ENCODE measurements around the gene TCEANC.
"Not testable (repeated sequence)": the region's sequence is repeated elsewhere in the genome, so short reads cannot be mapped to it uniquely, and the experiment has no call there.

Gene TCEANC

DNA sequence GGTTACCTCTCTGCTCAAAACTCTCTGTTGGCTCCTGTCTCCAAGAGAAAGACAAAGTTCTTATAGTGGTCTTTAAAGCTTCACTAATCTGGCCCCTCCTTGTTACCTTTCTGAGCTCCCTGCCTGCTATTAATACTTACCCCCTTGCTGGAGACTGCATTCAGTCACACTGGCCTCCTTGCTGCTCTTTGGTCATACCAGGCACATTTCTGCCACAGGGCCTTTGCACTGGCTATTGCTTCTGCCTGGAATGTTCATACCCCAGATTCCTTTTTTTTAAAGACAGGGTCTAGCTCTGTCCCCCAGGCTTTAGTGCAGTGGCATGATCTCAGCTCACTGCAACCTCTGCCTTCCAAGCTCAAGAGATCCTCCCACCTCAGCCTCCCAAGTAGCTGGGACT lies 20.1 kb downstream of the TCEANC start:
- no peaks in the 10 kb centered on the region for H3K36me3 ChIP-seq (ENCODE audit: control insufficient read depth in 1 of 2, insufficient read depth in 2 of 2, low read length in 2 of 2)
- H2AFZ ChIP-seq (ENCODE audit: insufficient read depth, low read length, poor library complexity) = no peak overlapping the region
- H4K12ac ChIP-seq (ENCODE audit: low read depth, low read length) = no peak overlapping the region
- no peak overlapping the region for H4K8ac ChIP-seq (ENCODE audit: low read depth, low read length)
- H3K27me3 ChIP-seq (ENCODE audit: insufficient read depth, low read length) = no peaks in the 10 kb centered on the region
- H3K79me1 ChIP-seq (ENCODE audit: low read length) = peaks cover 6% of the 10 kb centered on the region
- H3K14ac ChIP-seq (ENCODE audit: low read length) = no peak overlapping the region
- no peak overlapping the region for H3K4ac ChIP-seq (ENCODE audit: low read depth, low read length)
- H4K91ac ChIP-seq (ENCODE audit: low read depth, low read length) = no peak overlapping the region
- H3K23ac ChIP-seq (ENCODE audit: low read length) = no peak overlapping the region
- H3K4me3 ChIP-seq (ENCODE audit: low read depth, low read length) = no peak overlapping the region
- no peak overlapping the region for H2AK5ac ChIP-seq (ENCODE audit: low read length)
- H3K4me1 ChIP-seq (ENCODE audit: control insufficient read depth in 1 of 2, insufficient read depth in 2 of 2, low read length in 2 of 2) = peaks cover 0 to 3% of the 10 kb centered on the region in 2 experiments
- H2BK12ac ChIP-seq (ENCODE audit: low read length) = no peak overlapping the region
- H3K27ac ChIP-seq (ENCODE audit: low read depth, low read length) = no peak overlapping the region
- no peak overlapping the region for H3K18ac ChIP-seq (ENCODE audit: low read length)
- DNase-seq = no peak
- H3K9me3 ChIP-seq (ENCODE audit: insufficient read depth, low read depth, low read length) = no peaks in the 10 kb centered on the region
- H2BK5ac ChIP-seq (ENCODE audit: low read depth, low read length, poor library complexity) = no peak overlapping the region
- H3K4me2 ChIP-seq (ENCODE audit: low read length) = no peak overlapping the region
- H3K9ac ChIP-seq (ENCODE audit: low read length) = no peak overlapping the region
- no peaks in the 10 kb centered on the region for H3K79me2 ChIP-seq (ENCODE audit: control insufficient read depth, insufficient read depth, low read length, poor library complexity)
- no peak overlapping the region for H2BK120ac ChIP-seq (ENCODE audit: insufficient read depth, low read length, poor library complexity)

GRCh38 chrX:13676885-13677284 lies 23.9 kb downstream of the TCEANC start:
- Histone ChIP-seq H3K9ac (ENCODE audit: low read length) (no peak overlapping the region), H3K4ac (ENCODE audit: low read depth, low read length) (no peak overlapping the region), H3K4me1 (ENCODE audit: control insufficient read depth in 1 of 2, insufficient read depth in 2 of 2, low read length in 2 of 2) (no peaks in the 10 kb centered on the region), H3K79me1 (ENCODE audit: low read length) (no peaks in the 10 kb centered on the region), H3K4me3 (ENCODE audit: low read depth, low read length) (no peak overlapping the region), H3K27ac (ENCODE audit: low read depth, low read length) (no peak overlapping the region), H3K18ac (ENCODE audit: low read length) (no peak overlapping the region), H3K14ac (ENCODE audit: low read length) (no peak overlapping the region), H3K4me2 (ENCODE audit: low read length) (no peak overlapping the region), H3K79me2 (ENCODE audit: control insufficient read depth, insufficient read depth, low read length, poor library complexity) (no peaks in the 10 kb centered on the region), H4K91ac (ENCODE audit: low read depth, low read length) (no peak overlapping the region), H3K23ac (ENCODE audit: low read length) (no peak overlapping the region), H4K12ac (ENCODE audit: low read depth, low read length) (no peak overlapping the region), H2AK5ac (ENCODE audit: low read length) (no peak overlapping the region), H2BK12ac (ENCODE audit: low read length) (no peak overlapping the region), H3K9me3 (ENCODE audit: insufficient read depth, low read depth, low read length) (no peaks in the 10 kb centered on the region), H4K8ac (ENCODE audit: low read depth, low read length) (no peak overlapping the region), H3K27me3 (ENCODE audit: insufficient read depth, low read length) (no peaks in the 10 kb centered on the region), H2BK5ac (ENCODE audit: low read depth, low read length, poor library complexity) (no peak overlapping the region), H3K36me3 (ENCODE audit: control insufficient read depth in 1 of 2, insufficient read depth in 2 of 2, low read length in 2 of 2) (no peaks in the 10 kb centered on the region), H2AFZ (ENCODE audit: insufficient read depth, low read length, poor library complexity) (no peak overlapping the region), H2BK120ac (ENCODE audit: insufficient read depth, low read length, poor library complexity) (no peak overlapping the region)
- DNase-seq = no peak

DNA sequence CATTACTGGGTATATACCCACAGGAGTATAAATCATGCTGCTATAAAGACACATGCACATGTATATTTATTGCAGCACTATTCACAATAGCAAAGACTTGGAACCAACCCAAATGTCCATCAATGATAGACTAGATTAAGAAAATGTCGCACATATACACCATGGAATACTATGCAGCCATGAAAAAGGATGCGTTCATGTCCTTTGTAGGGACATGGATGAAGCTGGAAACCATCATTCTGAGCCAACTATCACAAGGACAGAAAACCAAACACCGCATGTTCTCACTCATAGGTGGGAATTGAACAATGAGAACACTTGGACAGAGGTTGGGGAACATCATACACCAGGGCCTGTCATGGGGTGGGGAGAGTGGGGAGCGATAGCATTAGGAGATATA lies 26.8 kb downstream of the TCEANC start:
- H3K27ac ChIP-seq (ENCODE audit: low read depth, low read length); H3K4me2 ChIP-seq (ENCODE audit: low read length); H2AK5ac ChIP-seq (ENCODE audit: low read length); H3K27me3 ChIP-seq (ENCODE audit: insufficient read depth, low read length); DNase-seq; H4K12ac ChIP-seq (ENCODE audit: low read depth, low read length); H3K36me3 ChIP-seq (ENCODE audit: control insufficient read depth in 1 of 2, insufficient read depth in 2 of 2, low read length in 2 of 2); H4K91ac ChIP-seq (ENCODE audit: low read depth, low read length); H3K79me2 ChIP-seq (ENCODE audit: control insufficient read depth, insufficient read depth, low read length, poor library complexity); H3K4me3 ChIP-seq (ENCODE audit: low read depth, low read length); H3K4me1 ChIP-seq (ENCODE audit: control insufficient read depth in 1 of 2, insufficient read depth in 2 of 2, low read length in 2 of 2); H4K8ac ChIP-seq (ENCODE audit: low read depth, low read length); H2AFZ ChIP-seq (ENCODE audit: insufficient read depth, low read length, poor library complexity); H2BK120ac ChIP-seq (ENCODE audit: insufficient read depth, low read length, poor library complexity); H3K14ac ChIP-seq (ENCODE audit: low read length); H2BK12ac ChIP-seq (ENCODE audit: low read length); H3K23ac ChIP-seq (ENCODE audit: low read length); H2BK5ac ChIP-seq (ENCODE audit: low read depth, low read length, poor library complexity); H3K79me1 ChIP-seq (ENCODE audit: low read length); H3K9ac ChIP-seq (ENCODE audit: low read length); H3K4ac ChIP-seq (ENCODE audit: low read depth, low read length); H3K18ac ChIP-seq (ENCODE audit: low read length); H3K9me3 ChIP-seq (ENCODE audit: insufficient read depth, low read depth, low read length): not testable (repeated sequence)
- WGBS (ENCODE audit: extremely low coverage, insufficient coverage, insufficient read length) = no CpG with 5 or more reads among the region's 4 CpGs

DNA sequence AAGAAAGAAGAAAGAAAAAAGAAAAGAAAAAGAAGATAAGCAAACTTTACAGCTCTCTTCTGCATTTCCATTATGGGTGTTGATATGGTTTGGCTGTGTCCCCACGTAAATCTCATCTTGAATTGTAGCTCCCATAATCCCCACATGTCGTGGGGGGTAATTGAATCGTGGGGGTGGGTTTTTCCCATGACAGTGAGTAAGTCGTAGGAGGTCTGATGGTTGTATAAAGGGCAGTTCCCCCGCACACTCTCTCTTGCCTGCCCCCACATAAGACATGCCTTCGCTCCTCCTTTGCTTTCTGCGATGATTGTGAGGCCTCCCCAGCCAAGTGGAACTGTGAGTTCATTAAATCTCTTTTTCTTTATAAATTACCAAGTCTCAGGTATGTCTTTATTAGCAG lies 28.7 kb downstream of the TCEANC start:
- Histone ChIP-seq H2BK12ac (ENCODE audit: low read length) (no peak overlapping the region), H3K23ac (ENCODE audit: low read length) (no peak overlapping the region), H3K9ac (ENCODE audit: low read length) (no peak overlapping the region), H3K27me3 (ENCODE audit: insufficient read depth, low read length) (no peaks in the 10 kb centered on the region), H2BK5ac (ENCODE audit: low read depth, low read length, poor library complexity) (no peak overlapping the region), H3K4me2 (ENCODE audit: low read length) (no peak overlapping the region), H3K9me3 (ENCODE audit: insufficient read depth, low read depth, low read length) (no peaks in the 10 kb centered on the region), H3K14ac (ENCODE audit: low read length) (no peak overlapping the region), H3K36me3 (ENCODE audit: control insufficient read depth in 1 of 2, insufficient read depth in 2 of 2, low read length in 2 of 2) (no peaks in the 10 kb centered on the region), H2BK120ac (ENCODE audit: insufficient read depth, low read length, poor library complexity) (no peak overlapping the region), H4K8ac (ENCODE audit: low read depth, low read length) (no peak overlapping the region), H2AK5ac (ENCODE audit: low read length) (no peak overlapping the region), H3K79me1 (ENCODE audit: low read length) (no peaks in the 10 kb centered on the region), H3K4ac (ENCODE audit: low read depth, low read length) (no peak overlapping the region), H4K91ac (ENCODE audit: low read depth, low read length) (no peak overlapping the region), H3K4me3 (ENCODE audit: low read depth, low read length) (no peak overlapping the region), H3K4me1 (ENCODE audit: control insufficient read depth in 1 of 2, insufficient read depth in 2 of 2, low read length in 2 of 2) (no peaks in the 10 kb centered on the region), H3K18ac (ENCODE audit: low read length) (no peak overlapping the region), H3K27ac (ENCODE audit: low read depth, low read length) (no peak overlapping the region), H3K79me2 (ENCODE audit: control insufficient read depth, insufficient read depth, low read length, poor library complexity) (no peaks in the 10 kb centered on the region), H4K12ac (ENCODE audit: low read depth, low read length) (no peak overlapping the region), H2AFZ (ENCODE audit: insufficient read depth, low read length, poor library complexity) (no peak overlapping the region)
- no peak for DNase-seq
- WGBS (ENCODE audit: extremely low coverage, insufficient coverage, insufficient read length) = no CpG with 5 or more reads among the region's 7 CpGs

DNA sequence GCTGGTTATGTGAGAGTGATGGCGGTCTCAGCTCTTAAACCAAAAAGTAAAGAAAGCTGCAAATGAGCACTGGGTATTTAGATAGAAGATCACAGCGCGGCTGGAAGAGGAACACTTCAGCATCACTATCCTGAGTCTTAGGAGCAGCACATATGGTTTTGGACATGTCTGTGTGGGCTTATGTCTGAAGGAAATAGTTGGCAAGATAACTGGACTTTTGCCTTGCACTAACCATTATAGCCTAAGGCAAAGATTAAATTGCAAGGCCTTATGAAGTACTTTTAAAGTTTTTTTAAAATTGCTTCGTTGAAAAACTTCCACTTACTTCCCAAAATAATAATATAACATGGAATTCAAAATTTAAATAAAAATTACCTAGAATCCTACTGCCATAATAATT lies 31.4 kb downstream of the TCEANC start:
- no CpG with 5 or more reads among the region's 4 CpGs for WGBS (ENCODE audit: extremely low coverage, insufficient coverage, insufficient read length)
- Histone ChIP-seq H2BK12ac (ENCODE audit: low read length) (no peak overlapping the region), H3K9ac (ENCODE audit: low read length) (no peak overlapping the region), H3K14ac (ENCODE audit: low read length) (no peak overlapping the region), H3K4ac (ENCODE audit: low read depth, low read length) (no peak overlapping the region), H2AK5ac (ENCODE audit: low read length) (no peak overlapping the region), H2BK120ac (ENCODE audit: insufficient read depth, low read length, poor library complexity) (no peak overlapping the region), H3K4me3 (ENCODE audit: low read depth, low read length) (no peak overlapping the region), H3K36me3 (ENCODE audit: control insufficient read depth in 1 of 2, insufficient read depth in 2 of 2, low read length in 2 of 2) (no peaks in the 10 kb centered on the region), H3K4me1 (ENCODE audit: control insufficient read depth in 1 of 2, insufficient read depth in 2 of 2, low read length in 2 of 2) (no peaks in the 10 kb centered on the region), H3K79me1 (ENCODE audit: low read length) (peaks cover 4% of the 10 kb centered on the region), H3K79me2 (ENCODE audit: control insufficient read depth, insufficient read depth, low read length, poor library complexity) (peaks cover 4% of the 10 kb centered on the region), H3K27ac (ENCODE audit: low read depth, low read length) (no peak overlapping the region), H3K27me3 (ENCODE audit: insufficient read depth, low read length) (no peaks in the 10 kb centered on the region), H3K18ac (ENCODE audit: low read length) (no peak overlapping the region), H4K8ac (ENCODE audit: low read depth, low read length) (no peak overlapping the region), H3K4me2 (ENCODE audit: low read length) (no peak overlapping the region), H4K91ac (ENCODE audit: low read depth, low read length) (no peak overlapping the region), H3K9me3 (ENCODE audit: insufficient read depth, low read depth, low read length) (no peaks in the 10 kb centered on the region), H2BK5ac (ENCODE audit: low read depth, low read length, poor library complexity) (no peak overlapping the region), H3K23ac (ENCODE audit: low read length) (no peak overlapping the region), H2AFZ (ENCODE audit: insufficient read depth, low read length, poor library complexity) (no peak overlapping the region), H4K12ac (ENCODE audit: low read depth, low read length) (no peak overlapping the region)
- no peak for DNase-seq

Data from trophoblast cell (in vitro differentiated cells and primary cell).